ENCODE results near the gene CDH4. TPM values are rescaled to one million over a fixed set of nuclear protein-coding genes. Genes with fewer than 3 reads are reported as not detected.

CDH4 gene
- total and polyA plus RNA-seq, 2 of the 13 experiments (the other 11 are each of a cell fraction or from before 2014, with no cell fraction given): not detected

DNA sequence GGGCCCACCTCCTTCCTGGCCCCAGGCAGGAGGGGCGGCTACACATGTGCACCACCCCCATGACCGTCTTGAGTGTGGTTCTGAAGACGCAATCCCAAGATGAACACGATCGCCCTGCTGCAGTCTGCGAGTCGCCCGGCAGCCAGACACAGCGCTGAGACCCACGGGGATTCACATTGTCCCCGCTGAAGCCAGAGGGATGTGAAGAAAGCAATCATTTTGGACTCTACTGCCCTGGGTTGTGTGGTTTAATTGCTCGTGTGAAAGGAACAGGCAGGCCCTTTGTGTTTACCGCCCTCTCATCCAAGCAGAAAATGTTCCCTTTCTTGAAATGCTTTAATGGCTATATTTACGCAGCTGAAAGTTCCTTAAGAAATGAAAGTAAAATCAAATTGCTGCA is 534.2 kb downstream of the CDH4 start:
- WGBS (ENCODE audit: low lambda C conversion rate): 31% methylated on average over 14 of the region's 14 CpGs
- in situ Hi-C loops (cut with HindIII; ENCODE audit: extremely low pct_ligation_motif_present, low pct_unique_long_range_greater_than_20kb): no loop called here
- POLR2A ChIA-PET: no interaction called here
- intact Hi-C loops (cut with micrococcal nuclease; ENCODE audit: unreplicated experiment): no loop called here
- DNase-seq (ENCODE audit: low spot score) (no peak), FAIRE-seq (no peak), ATAC-seq (no peak)
- no peaks in the 10 kb centered on the region for H3K36me3 ChIP-seq (replicated peaks in 1 of 2; ENCODE audit: control insufficient read depth in 1 of 2, insufficient read depth in 2 of 2, low read length in 2 of 2)
- no peak overlapping the region for H3K4me3 ChIP-seq (replicated peaks in 1 of 3; ENCODE audit: insufficient read depth in 1 of 3, low read depth in 2 of 3, low read length in 3 of 3)
- H2AFZ ChIP-seq (ENCODE audit: low read length): no peak overlapping the region
- no peaks in the 10 kb centered on the region for H3K4me1 ChIP-seq (ENCODE audit: insufficient read depth, low read length)
- H4K20me1 ChIP-seq (ENCODE audit: insufficient read depth, low read length): no peaks in the 10 kb centered on the region; the same call in 1 of the 2 replicates
- no peak overlapping the region for H3K27ac ChIP-seq (ENCODE audit: extremely low read length, insufficient read depth, low read length)
- H3K9me3 ChIP-seq (ENCODE audit: low read length): no peaks in the 10 kb centered on the region; the same call in 1 of the 2 replicates
- no peak overlapping the region for H3K4me2 ChIP-seq (ENCODE audit: low read depth, low read length)
- BruUV-seq (replicated peaks): no TSS peak
- peaks cover 7 to 61% of the 10 kb centered on the region in 2 experiments for H3K27me3 ChIP-seq (ENCODE audit: control insufficient read depth in 1 of 2, insufficient read depth in 2 of 2, low read length in 2 of 2)
- CTCF ChIA-PET (ENCODE audit: low intra/inter-chr PET ratio, low total read pairs): no interaction called here
- H3K9ac ChIP-seq (ENCODE audit: insufficient read depth, low read depth, low read length): no peak overlapping the region
- no peaks in the 10 kb centered on the region for H3K79me2 ChIP-seq (ENCODE audit: insufficient read depth, low read length)
- TF ChIP-seq THAP11 (CRISPR knock-in tag; IDR thresholded peaks at IDR 0.05) (no peak), NFE2L1 (CRISPR knock-in tag; IDR thresholded peaks at IDR 0.05; ENCODE audit: borderline replicate concordance) (no peak), ZNF546 (CRISPR knock-in tag; conservative IDR thresholded peaks at IDR 0.05) (no peak), ZNF619 (CRISPR knock-in tag; IDR thresholded peaks at IDR 0.05) (no peak), ZNF263 (CRISPR knock-in tag; IDR thresholded peaks at IDR 0.05) (no peak), ZNF564 (CRISPR knock-in tag; IDR thresholded peaks at IDR 0.05) (no peak), TARDBP (CRISPR knock-in tag; IDR thresholded peaks at IDR 0.05) (no peak), ZNF335 (CRISPR knock-in tag; IDR thresholded peaks at IDR 0.05) (no peak), MED8 (CRISPR knock-in tag; IDR thresholded peaks at IDR 0.05; ENCODE audit: insufficient replicate concordance) (no peak), ZNF761 (CRISPR knock-in tag; conservative IDR thresholded peaks at IDR 0.05) (no peak)
- TF ChIP-seq, protein P1, sequence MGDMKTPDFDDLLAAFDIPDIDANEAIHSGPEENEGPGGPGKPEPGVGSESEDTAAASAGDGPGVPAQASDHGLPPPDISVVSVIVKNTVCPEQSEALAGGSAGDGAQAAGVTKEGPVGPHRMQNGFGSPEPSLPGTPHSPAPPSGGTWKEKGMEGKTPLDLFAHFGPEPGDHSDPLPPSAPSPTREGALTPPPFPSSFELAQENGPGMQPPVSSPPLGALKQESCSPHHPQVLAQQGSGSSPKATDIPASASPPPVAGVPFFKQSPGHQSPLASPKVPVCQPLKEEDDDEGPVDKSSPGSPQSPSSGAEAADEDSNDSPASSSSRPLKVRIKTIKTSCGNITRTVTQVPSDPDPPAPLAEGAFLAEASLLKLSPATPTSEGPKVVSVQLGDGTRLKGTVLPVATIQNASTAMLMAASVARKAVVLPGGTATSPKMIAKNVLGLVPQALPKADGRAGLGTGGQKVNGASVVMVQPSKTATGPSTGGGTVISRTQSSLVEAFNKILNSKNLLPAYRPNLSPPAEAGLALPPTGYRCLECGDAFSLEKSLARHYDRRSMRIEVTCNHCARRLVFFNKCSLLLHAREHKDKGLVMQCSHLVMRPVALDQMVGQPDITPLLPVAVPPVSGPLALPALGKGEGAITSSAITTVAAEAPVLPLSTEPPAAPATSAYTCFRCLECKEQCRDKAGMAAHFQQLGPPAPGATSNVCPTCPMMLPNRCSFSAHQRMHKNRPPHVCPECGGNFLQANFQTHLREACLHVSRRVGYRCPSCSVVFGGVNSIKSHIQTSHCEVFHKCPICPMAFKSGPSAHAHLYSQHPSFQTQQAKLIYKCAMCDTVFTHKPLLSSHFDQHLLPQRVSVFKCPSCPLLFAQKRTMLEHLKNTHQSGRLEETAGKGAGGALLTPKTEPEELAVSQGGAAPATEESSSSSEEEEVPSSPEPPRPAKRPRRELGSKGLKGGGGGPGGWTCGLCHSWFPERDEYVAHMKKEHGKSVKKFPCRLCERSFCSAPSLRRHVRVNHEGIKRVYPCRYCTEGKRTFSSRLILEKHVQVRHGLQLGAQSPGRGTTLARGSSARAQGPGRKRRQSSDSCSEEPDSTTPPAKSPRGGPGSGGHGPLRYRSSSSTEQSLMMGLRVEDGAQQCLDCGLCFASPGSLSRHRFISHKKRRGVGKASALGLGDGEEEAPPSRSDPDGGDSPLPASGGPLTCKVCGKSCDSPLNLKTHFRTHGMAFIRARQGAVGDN (CRISPR knock-in tag; IDR thresholded peaks at IDR 0.05): no peak

Data from HepG2 (cell line).